HG02623 (cell line): Measurements from ENCODE around the gene NEK10.

Experiments
- ATAC-seq: cut with Tn5 transposase; IDR thresholded peaks from one replicate; pipeline ENCODE4 v1.9.1; 2021; ENCODE audit warnings: moderate library complexity; ENCODE audit not compliant: unreplicated experiment

NEK10 gene

GRCh38 chr3:27115352-27115751, 253.8 kb downstream of the NEK10 start:
- no peak for ATAC-seq

- ATAC-seq: no peak
These were observed 254.5 kb downstream of the NEK10 start for GRCh38 chr3:27114684-27115083.

- ATAC-seq: no peak
These were observed 255.1 kb downstream of the NEK10 start for GRCh38 chr3:27114129-27114528.

GRCh38 chr3:27110020-27110419, 259.2 kb downstream of the NEK10 start:
- no peak for ATAC-seq

- ATAC-seq: no peak
These were observed 260.9 kb downstream of the NEK10 start for GRCh38 chr3:27108322-27108721.

GRCh38 chr3:27105904-27106303, 263.3 kb downstream of the NEK10 start:
- ATAC-seq: no peak

- no peak for ATAC-seq
These were observed 272.0 kb downstream of the NEK10 start for GRCh38 chr3:27097182-27097581.

GRCh38 chr3:27095553-27096222, 273.5 kb downstream of the NEK10 start:
- ATAC-seq: no peak

GRCh38 chr3:27094721-27095120, 274.5 kb downstream of the NEK10 start:
- ATAC-seq: no peak

- no peak for ATAC-seq
These were observed 275.4 kb downstream of the NEK10 start for GRCh38 chr3:27093771-27094170.

GRCh38 chr3:27090275-27091041, 278.7 kb downstream of the NEK10 start:
- ATAC-seq: no peak

- no peak for ATAC-seq
These were observed 279.5 kb downstream of the NEK10 start for GRCh38 chr3:27089645-27090044.

GRCh38 chr3:27089068-27089467, 280.1 kb downstream of the NEK10 start:
- no peak for ATAC-seq

GRCh38 chr3:27085829-27086730, 283.1 kb downstream of the NEK10 start:
- ATAC-seq: no peak

- ATAC-seq: no peak
These were observed 287.1 kb downstream of the NEK10 start for GRCh38 chr3:27081992-27082607.

GRCh38 chr3:27081566-27081965, 287.6 kb downstream of the NEK10 start:
- ATAC-seq: no peak

- ATAC-seq: no peak
These were observed 289.0 kb downstream of the NEK10 start for GRCh38 chr3:27080258-27080525.

GRCh38 chr3:27079427-27080257, 289.5 kb downstream of the NEK10 start:
- ATAC-seq: no peak

GRCh38 chr3:27078246-27078913, 290.8 kb downstream of the NEK10 start:
- no peak for ATAC-seq
